Activated CD4-positive, alpha-beta T cell treated with anti-CD3 and anti-CD28 coated beads, Interleukin-10, Interleukin-2, amounts not matched to agents 100 ng/mL and 50 ng/mL, durations not matched to agents 16 hours and 8 hours (primary cell): ENCODE data around the gene ADPRHL1.

Experiments
- DNase-seq: peaks from one replicate; pipeline ENCODE4 v3.0.0-alpha.2; 2020

The ADPRHL1 gene

GRCh38 chr13:113430378-113431110, 22.7 kb downstream of the ADPRHL1 start:
- no peak for DNase-seq

- DNase-seq, result no peak
Measured at GRCh38 chr13:113429608-113429985, 23.7 kb downstream of the ADPRHL1 start.

GRCh38 chr13:113428871-113429607, 24.2 kb downstream of the ADPRHL1 start:
- no peak for DNase-seq

DNA sequence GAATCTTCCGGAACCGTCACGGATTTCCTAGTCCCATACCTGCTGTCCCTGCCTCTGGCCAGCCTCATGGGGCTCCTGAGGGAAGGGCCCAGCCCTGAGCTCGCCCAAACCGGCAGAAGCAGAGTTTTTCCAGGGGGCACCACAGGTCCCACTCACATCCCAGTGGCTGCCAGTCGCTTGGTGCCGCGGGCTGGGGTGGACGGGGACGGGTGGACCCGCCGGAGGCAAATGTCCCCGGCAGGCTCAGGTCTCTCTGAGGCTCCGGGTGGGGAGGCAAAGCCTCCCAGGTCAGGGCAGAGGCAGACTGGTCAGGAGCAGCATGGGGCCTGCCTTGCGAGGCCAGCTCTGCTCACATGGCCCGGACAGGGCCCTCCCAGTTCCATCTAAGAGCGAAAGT, 24.8 kb downstream of the ADPRHL1 start:
- DNase-seq, result no peak

DNA sequence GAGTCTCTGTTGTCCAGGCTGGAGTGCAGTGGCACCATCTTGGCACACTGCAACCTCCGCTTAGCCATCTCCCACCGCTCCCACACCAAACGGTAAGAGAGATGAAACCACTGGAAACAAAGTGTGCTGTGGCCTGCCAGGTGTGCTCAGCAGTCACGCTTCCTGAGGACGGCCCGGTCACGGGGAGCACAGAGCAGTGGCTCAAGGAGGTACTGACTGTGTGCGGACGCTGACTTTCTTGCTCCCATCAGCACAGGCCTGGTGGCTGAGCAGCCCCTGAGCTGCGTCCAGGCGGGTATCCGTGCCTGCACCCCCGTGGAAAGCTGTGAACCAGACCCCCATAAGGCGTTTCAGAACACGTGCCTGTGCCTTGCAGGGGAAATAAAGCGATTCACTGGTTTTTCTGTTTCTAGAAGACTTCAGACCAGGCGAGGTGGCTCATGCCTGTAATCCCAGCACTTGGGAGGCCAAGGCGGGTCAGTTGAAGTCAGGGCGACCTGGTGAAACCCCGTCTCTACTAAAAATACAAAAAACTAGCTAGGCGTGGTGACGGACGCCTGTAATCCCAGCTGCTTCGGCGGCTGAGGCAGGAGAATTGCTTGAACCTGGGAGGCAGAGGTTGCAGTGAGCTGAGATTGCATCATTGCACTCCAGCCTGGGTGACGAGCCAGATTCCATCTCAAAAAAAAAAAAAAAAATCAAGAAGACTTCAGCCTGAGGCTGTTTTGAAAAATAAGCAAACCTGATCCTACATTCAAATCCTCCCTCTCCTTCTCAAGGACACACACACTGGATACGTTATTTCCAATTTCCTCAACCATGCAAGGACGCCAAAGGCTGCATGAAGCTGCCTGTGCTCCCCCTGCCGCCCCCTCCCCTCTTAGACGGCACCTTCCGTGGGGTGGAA, 25.5 kb downstream of the ADPRHL1 start:
- DNase-seq, result no peak

GRCh38 chr13:113426591-113426986, 26.7 kb downstream of the ADPRHL1 start:
- DNase-seq, result no peak

- DNase-seq, result no peak
Measured at GRCh38 chr13:113425941-113426590, 27.2 kb downstream of the ADPRHL1 start.

GRCh38 chr13:113423520-113424163, 29.6 kb downstream of the ADPRHL1 start:
- no peak for DNase-seq

- DNase-seq, result no peak
Measured at GRCh38 chr13:113422807-113423519, 30.3 kb downstream of the ADPRHL1 start.

GRCh38 chr13:113421673-113422270, 31.5 kb downstream of the ADPRHL1 start:
- DNase-seq, result no peak

- no peak for DNase-seq
Measured at GRCh38 chr13:113420833-113421600, 32.3 kb downstream of the ADPRHL1 start.

- DNase-seq, result no peak
Measured at GRCh38 chr13:113420232-113420631, 33.1 kb downstream of the ADPRHL1 start.

- no peak for DNase-seq
Measured at GRCh38 chr13:113419531-113420193, 33.6 kb downstream of the ADPRHL1 start.

DNA sequence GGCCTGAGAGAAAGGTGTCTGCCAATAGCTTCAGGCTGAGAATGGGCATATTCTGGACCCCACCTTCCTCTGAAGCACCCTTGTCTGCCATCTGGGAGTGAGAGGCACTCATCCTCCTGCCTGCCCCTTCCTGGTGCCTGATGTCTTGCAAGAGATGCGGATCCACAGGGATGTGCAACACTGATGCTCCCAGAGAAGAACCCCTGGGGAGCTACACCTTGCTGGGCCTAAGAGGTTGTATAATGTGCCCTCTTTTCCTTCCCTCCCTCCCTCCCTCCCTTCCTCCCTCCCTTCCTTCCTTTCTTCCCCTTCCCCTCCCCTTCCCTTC, 34.6 kb downstream of the ADPRHL1 start:
- DNase-seq, result no peak

DNA sequence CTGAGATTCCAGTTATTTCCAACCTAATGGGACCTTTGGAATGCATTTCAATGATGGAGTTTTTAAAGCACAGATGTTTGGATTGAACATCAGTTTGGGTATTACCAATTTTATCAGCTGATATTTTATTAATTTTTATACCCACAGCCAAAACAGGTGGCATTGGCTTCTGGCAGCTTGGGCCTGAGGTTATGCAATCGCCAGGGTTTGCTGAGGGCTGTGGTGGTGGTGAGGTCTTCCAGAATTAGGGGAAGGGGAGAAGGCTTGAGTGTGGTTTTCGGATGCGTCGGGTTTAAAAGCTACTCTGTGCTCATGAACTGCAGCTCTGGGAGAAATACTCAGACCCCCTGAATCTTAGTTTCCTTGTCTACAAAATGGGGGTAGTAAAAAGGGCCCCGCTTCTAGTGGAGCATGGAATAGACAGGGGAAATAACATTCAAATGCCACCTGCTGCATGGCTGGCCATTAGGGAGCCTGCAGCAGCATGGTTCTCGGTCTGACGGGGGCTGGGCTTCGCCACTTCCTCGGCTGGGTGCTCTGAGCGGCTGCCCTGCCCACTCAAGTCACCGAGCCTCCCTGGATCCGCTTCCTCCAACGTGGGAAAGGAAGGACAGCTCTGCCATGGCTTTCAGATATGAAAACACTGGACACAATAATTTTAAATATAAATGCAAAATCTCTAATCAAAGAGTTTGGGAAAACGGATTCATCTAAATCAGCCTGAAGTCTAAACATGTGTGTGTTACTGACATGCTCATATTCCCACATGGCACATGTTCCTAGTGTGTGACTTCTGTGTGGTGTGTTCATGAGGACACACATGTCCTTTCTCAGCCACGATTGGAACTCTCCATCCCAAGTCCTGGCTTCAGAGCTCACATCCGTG, 35.2 kb downstream of the ADPRHL1 start:
- no peak for DNase-seq

- DNase-seq, result no peak
Measured at GRCh38 chr13:113417008-113417751, 36.1 kb downstream of the ADPRHL1 start.

DNA sequence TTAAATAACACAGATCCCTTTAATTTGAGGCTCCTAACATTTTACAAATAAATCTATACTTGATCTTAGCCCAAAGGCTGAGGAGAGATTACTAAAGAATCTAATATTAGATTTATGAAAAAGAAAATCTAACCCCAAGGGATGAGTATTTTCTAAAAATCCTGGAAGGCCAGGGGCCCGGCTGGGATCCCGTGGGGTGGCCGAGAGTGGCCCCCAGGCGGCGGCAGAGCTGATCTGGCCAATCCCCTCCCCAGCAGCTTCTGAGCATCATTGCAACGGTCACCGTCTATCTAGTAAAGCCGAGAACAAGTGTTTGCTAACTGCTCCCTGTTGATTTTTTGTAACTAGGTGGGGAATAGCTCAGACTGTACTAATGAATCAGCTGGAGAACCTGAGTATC, 37.5 kb downstream of the ADPRHL1 start:
- no peak for DNase-seq

DNA sequence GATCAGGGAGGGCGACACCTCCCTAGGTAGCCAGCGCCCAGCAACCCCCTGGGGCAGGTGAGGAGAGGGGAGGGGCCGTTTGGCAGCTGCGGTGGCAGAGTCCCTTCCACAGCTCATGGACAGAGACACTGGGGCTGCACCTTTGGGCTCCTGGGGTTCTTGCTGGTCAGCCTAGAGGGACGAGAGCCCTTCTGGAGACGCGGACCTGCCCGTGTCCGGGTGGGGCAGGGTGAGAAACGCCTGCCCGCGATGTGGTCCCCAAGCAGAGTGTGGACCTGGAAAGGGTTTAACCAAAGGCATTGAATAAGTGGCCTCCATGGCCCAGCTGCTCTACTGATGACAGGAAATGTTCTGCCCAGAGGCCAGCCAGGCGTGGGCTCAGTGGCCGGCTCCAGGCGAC, 38.3 kb downstream of the ADPRHL1 start:
- no peak for DNase-seq
